Measurements from ENCODE around the gene CCDC88C.

The CCDC88C gene

GRCh38 chr14:91321131-91321530 lies 96.5 kb downstream of the CCDC88C start:
- no peak overlapping the region for H3K14ac ChIP-seq (ENCODE audit: low read length)
- no peak overlapping the region for H4K8ac ChIP-seq (ENCODE audit: low read depth, low read length)
- H3K79me2 ChIP-seq (ENCODE audit: control insufficient read depth, insufficient read depth, low read length, poor library complexity), result no peaks in the 10 kb centered on the region
- no peak overlapping the region for H2BK5ac ChIP-seq (ENCODE audit: low read depth, low read length, poor library complexity)
- H3K27me3 ChIP-seq (ENCODE audit: insufficient read depth, low read length), result no peaks in the 10 kb centered on the region
- no peak overlapping the region for H2BK120ac ChIP-seq (ENCODE audit: insufficient read depth, low read length, poor library complexity)
- H3K27ac ChIP-seq (ENCODE audit: low read depth, low read length), result no peak overlapping the region
- H4K12ac ChIP-seq (ENCODE audit: low read depth, low read length), result no peak overlapping the region
- H2AK5ac ChIP-seq (ENCODE audit: low read length), result no peak overlapping the region
- no peak overlapping the region for H3K23ac ChIP-seq (ENCODE audit: low read length)
- H3K79me1 ChIP-seq (ENCODE audit: low read length), result no peaks in the 10 kb centered on the region
- no CpG with 5 or more reads among the region's 12 CpGs for WGBS (ENCODE audit: extremely low coverage, insufficient coverage, insufficient read length)
- no peak overlapping the region for H2AFZ ChIP-seq (ENCODE audit: insufficient read depth, low read length, poor library complexity)
- no peak for DNase-seq
- no peak overlapping the region for H3K18ac ChIP-seq (ENCODE audit: low read length)
- no peaks in the 10 kb centered on the region for H3K4me1 ChIP-seq (ENCODE audit: control insufficient read depth in 1 of 2, insufficient read depth in 2 of 2, low read length in 2 of 2)
- H3K9me3 ChIP-seq (ENCODE audit: insufficient read depth, low read depth, low read length), result no peaks in the 10 kb centered on the region
- H3K4me3 ChIP-seq (ENCODE audit: low read depth, low read length), result no peak overlapping the region
- no peaks in the 10 kb centered on the region for H3K36me3 ChIP-seq (ENCODE audit: control insufficient read depth in 1 of 2, insufficient read depth in 2 of 2, low read length in 2 of 2)
- H2BK12ac ChIP-seq (ENCODE audit: low read length), result no peak overlapping the region
- no peak overlapping the region for H3K4me2 ChIP-seq (ENCODE audit: low read length)
- H3K9ac ChIP-seq (ENCODE audit: low read length), result no peak overlapping the region
- no peak overlapping the region for H4K91ac ChIP-seq (ENCODE audit: low read depth, low read length)
- no peak overlapping the region for H3K4ac ChIP-seq (ENCODE audit: low read depth, low read length)

- Histone ChIP-seq H3K9ac (ENCODE audit: low read length) (no peak overlapping the region), H3K4me1 (ENCODE audit: control insufficient read depth in 1 of 2, insufficient read depth in 2 of 2, low read length in 2 of 2) (no peaks in the 10 kb centered on the region), H2BK120ac (ENCODE audit: insufficient read depth, low read length, poor library complexity) (no peak overlapping the region), H3K36me3 (ENCODE audit: control insufficient read depth in 1 of 2, insufficient read depth in 2 of 2, low read length in 2 of 2) (peaks cover 0 to under 1% of the 10 kb centered on the region in 2 experiments), H3K27me3 (ENCODE audit: insufficient read depth, low read length) (no peaks in the 10 kb centered on the region), H3K27ac (ENCODE audit: low read depth, low read length) (no peak overlapping the region), H2AFZ (ENCODE audit: insufficient read depth, low read length, poor library complexity) (no peak overlapping the region), H3K79me2 (ENCODE audit: control insufficient read depth, insufficient read depth, low read length, poor library complexity) (no peaks in the 10 kb centered on the region), H3K4me2 (ENCODE audit: low read length) (no peak overlapping the region), H4K12ac (ENCODE audit: low read depth, low read length) (no peak overlapping the region), H2AK5ac (ENCODE audit: low read length) (no peak overlapping the region), H3K18ac (ENCODE audit: low read length) (no peak overlapping the region), H2BK12ac (ENCODE audit: low read length) (no peak overlapping the region), H3K23ac (ENCODE audit: low read length) (no peak overlapping the region), H3K14ac (ENCODE audit: low read length) (no peak overlapping the region), H4K91ac (ENCODE audit: low read depth, low read length) (no peak overlapping the region), H3K4me3 (ENCODE audit: low read depth, low read length) (no peak overlapping the region), H3K79me1 (ENCODE audit: low read length) (no peaks in the 10 kb centered on the region), H3K9me3 (ENCODE audit: insufficient read depth, low read depth, low read length) (no peaks in the 10 kb centered on the region), H2BK5ac (ENCODE audit: low read depth, low read length, poor library complexity) (no peak overlapping the region), H3K4ac (ENCODE audit: low read depth, low read length) (no peak overlapping the region), H4K8ac (ENCODE audit: low read depth, low read length) (no peak overlapping the region)
- WGBS (ENCODE audit: extremely low coverage, insufficient coverage, insufficient read length), result no CpG with 5 or more reads among the region's 9 CpGs
- no peak for DNase-seq
These were observed 97.4 kb downstream of the CCDC88C start for GRCh38 chr14:91320266-91320665.

- H2AK5ac ChIP-seq (ENCODE audit: low read length), result no peak overlapping the region
- H3K9ac ChIP-seq (ENCODE audit: low read length), result no peak overlapping the region
- H3K23ac ChIP-seq (ENCODE audit: low read length), result no peak overlapping the region
- no peak overlapping the region for H2AFZ ChIP-seq (ENCODE audit: insufficient read depth, low read length, poor library complexity)
- H3K4me2 ChIP-seq (ENCODE audit: low read length), result no peak overlapping the region
- no peaks in the 10 kb centered on the region for H3K27me3 ChIP-seq (ENCODE audit: insufficient read depth, low read length)
- no peaks in the 10 kb centered on the region for H3K4me1 ChIP-seq (ENCODE audit: control insufficient read depth in 1 of 2, insufficient read depth in 2 of 2, low read length in 2 of 2)
- no peak overlapping the region for H2BK12ac ChIP-seq (ENCODE audit: low read length)
- H3K79me2 ChIP-seq (ENCODE audit: control insufficient read depth, insufficient read depth, low read length, poor library complexity), result no peaks in the 10 kb centered on the region
- H2BK5ac ChIP-seq (ENCODE audit: low read depth, low read length, poor library complexity), result no peak overlapping the region
- no peak overlapping the region for H2BK120ac ChIP-seq (ENCODE audit: insufficient read depth, low read length, poor library complexity)
- no peak for DNase-seq
- H3K36me3 ChIP-seq (ENCODE audit: control insufficient read depth in 1 of 2, insufficient read depth in 2 of 2, low read length in 2 of 2), result peaks cover 1 to 4% of the 10 kb centered on the region in 2 experiments
- no peaks in the 10 kb centered on the region for H3K9me3 ChIP-seq (ENCODE audit: insufficient read depth, low read depth, low read length)
- H3K4ac ChIP-seq (ENCODE audit: low read depth, low read length), result no peak overlapping the region
- H3K18ac ChIP-seq (ENCODE audit: low read length), result no peak overlapping the region
- H4K12ac ChIP-seq (ENCODE audit: low read depth, low read length), result no peak overlapping the region
- H3K4me3 ChIP-seq (ENCODE audit: low read depth, low read length), result no peak overlapping the region
- WGBS (ENCODE audit: extremely low coverage, insufficient coverage, insufficient read length), result no CpG with 5 or more reads among the region's 4 CpGs
- H3K79me1 ChIP-seq (ENCODE audit: low read length), result no peaks in the 10 kb centered on the region
- H3K14ac ChIP-seq (ENCODE audit: low read length), result no peak overlapping the region
- H4K8ac ChIP-seq (ENCODE audit: low read depth, low read length), result no peak overlapping the region
- no peak overlapping the region for H4K91ac ChIP-seq (ENCODE audit: low read depth, low read length)
- H3K27ac ChIP-seq (ENCODE audit: low read depth, low read length), result no peak overlapping the region
These were observed 98.7 kb downstream of the CCDC88C start for GRCh38 chr14:91318911-91319310.

GRCh38 chr14:91317381-91318308 lies 100.0 kb downstream of the CCDC88C start:
- Histone ChIP-seq H4K8ac (ENCODE audit: low read depth, low read length) (no peak overlapping the region), H3K36me3 (ENCODE audit: control insufficient read depth in 1 of 2, insufficient read depth in 2 of 2, low read length in 2 of 2) (peaks cover 4 to 6% of the 10 kb centered on the region in 2 experiments), H3K27me3 (ENCODE audit: insufficient read depth, low read length) (no peaks in the 10 kb centered on the region), H3K9ac (ENCODE audit: low read length) (no peak overlapping the region), H3K14ac (ENCODE audit: low read length) (no peak overlapping the region), H3K4ac (ENCODE audit: low read depth, low read length) (no peak overlapping the region), H2AFZ (ENCODE audit: insufficient read depth, low read length, poor library complexity) (no peak overlapping the region), H4K12ac (ENCODE audit: low read depth, low read length) (no peak overlapping the region), H2BK5ac (ENCODE audit: low read depth, low read length, poor library complexity) (no peak overlapping the region), H3K79me1 (ENCODE audit: low read length) (no peaks in the 10 kb centered on the region), H2AK5ac (ENCODE audit: low read length) (no peak overlapping the region), H3K9me3 (ENCODE audit: insufficient read depth, low read depth, low read length) (no peaks in the 10 kb centered on the region), H3K18ac (ENCODE audit: low read length) (no peak overlapping the region), H3K4me1 (ENCODE audit: control insufficient read depth in 1 of 2, insufficient read depth in 2 of 2, low read length in 2 of 2) (no peaks in the 10 kb centered on the region), H3K79me2 (ENCODE audit: control insufficient read depth, insufficient read depth, low read length, poor library complexity) (no peaks in the 10 kb centered on the region), H3K4me2 (ENCODE audit: low read length) (no peak overlapping the region), H4K91ac (ENCODE audit: low read depth, low read length) (no peak overlapping the region), H2BK120ac (ENCODE audit: insufficient read depth, low read length, poor library complexity) (no peak overlapping the region), H3K27ac (ENCODE audit: low read depth, low read length) (no peak overlapping the region), H3K4me3 (ENCODE audit: low read depth, low read length) (no peak overlapping the region), H2BK12ac (ENCODE audit: low read length) (no peak overlapping the region), H3K23ac (ENCODE audit: low read length) (no peak overlapping the region)
- no peak for DNase-seq
- no CpG with 5 or more reads among the region's 21 CpGs for WGBS (ENCODE audit: extremely low coverage, insufficient coverage, insufficient read length)

All from trophoblast cell (in vitro differentiated cells and primary cell).